ENCODE measurements around the gene CSAG1.
"Not testable (repeated sequence)": the region's sequence is repeated elsewhere in the genome, so short reads cannot be mapped to it uniquely, and the experiment has no call there.

Gene CSAG1

DNA sequence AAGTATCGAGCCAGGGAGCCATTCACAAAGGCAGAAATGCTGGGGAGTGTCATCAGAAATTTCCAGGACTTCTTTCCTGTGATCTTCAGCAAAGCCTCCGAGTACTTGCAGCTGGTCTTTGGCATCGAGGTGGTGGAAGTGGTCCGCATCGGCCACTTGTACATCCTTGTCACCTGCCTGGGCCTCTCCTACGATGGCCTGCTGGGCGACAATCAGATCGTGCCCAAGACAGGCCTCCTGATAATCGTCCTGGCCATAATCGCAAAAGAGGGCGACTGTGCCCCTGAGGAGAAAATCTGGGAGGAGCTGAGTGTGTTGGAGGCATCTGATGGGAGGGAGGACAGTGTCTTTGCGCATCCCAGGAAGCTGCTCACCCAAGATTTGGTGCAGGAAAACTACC, 3.0 kb upstream of the CSAG1 start:
- not testable (repeated sequence) for H3K9me3 ChIP-seq (ENCODE audit: control insufficient read depth in 1 of 2, low read length in 2 of 2); H3K36me3 ChIP-seq (ENCODE audit: control insufficient read depth in 1 of 2, insufficient read depth in 2 of 2, low read length in 2 of 2); H3K4me3 ChIP-seq (ENCODE audit: low read depth in 1 of 2, low read length in 2 of 2); H3K27me3 ChIP-seq (ENCODE audit: control insufficient read depth in 1 of 2, insufficient read depth in 2 of 2, low read length in 2 of 2); H3K9ac ChIP-seq (ENCODE audit: low read depth in 1 of 2, low read length in 2 of 2); H3K4me1 ChIP-seq (ENCODE audit: control insufficient read depth in 1 of 2, insufficient read depth in 2 of 2, low read length in 2 of 2); H3K27ac ChIP-seq (ENCODE audit: low read depth, low read length)

DNA sequence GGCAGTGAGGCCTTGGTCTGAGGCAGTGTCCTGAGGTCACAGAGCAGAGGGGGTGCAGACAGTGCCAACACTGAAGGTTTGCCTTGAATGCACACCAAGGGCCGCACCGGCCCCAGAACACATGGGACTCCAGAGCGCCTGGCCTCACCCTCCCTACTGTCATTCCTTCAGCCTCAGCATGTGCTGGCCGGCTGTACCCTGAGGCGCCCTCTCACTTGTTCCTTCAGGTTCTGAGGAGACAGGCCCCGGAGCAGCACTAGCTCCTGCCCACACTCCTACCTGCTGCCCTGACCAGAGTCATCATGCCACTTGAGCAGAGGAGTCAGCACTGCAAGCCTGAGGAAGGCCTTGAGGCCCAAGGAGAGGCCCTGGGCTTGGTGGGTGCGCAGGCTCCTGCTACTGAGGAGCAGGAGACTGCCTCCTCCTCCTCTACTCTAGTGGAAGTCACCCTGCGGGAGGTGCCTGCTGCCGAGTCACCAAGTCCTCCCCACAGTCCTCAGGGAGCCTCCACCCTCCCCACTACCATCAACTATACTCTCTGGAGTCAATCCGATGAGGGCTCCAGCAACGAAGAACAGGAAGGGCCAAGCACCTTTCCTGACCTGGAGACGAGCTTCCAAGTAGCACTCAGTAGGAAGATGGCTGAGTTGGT, 2.5 kb upstream of the CSAG1 start:
- H3K27ac ChIP-seq (ENCODE audit: low read depth, low read length), result no peak overlapping the region
- no peak overlapping the region for H3K4me3 ChIP-seq (ENCODE audit: low read depth in 1 of 2, low read length in 2 of 2)
- no peaks in the 10 kb centered on the region for H3K9me3 ChIP-seq (ENCODE audit: control insufficient read depth in 1 of 2, low read length in 2 of 2)
- no peaks in the 10 kb centered on the region for H3K4me1 ChIP-seq (ENCODE audit: control insufficient read depth in 1 of 2, insufficient read depth in 2 of 2, low read length in 2 of 2)
- H3K36me3 ChIP-seq (ENCODE audit: control insufficient read depth in 1 of 2, insufficient read depth in 2 of 2, low read length in 2 of 2), result no peaks in the 10 kb centered on the region
- no peak overlapping the region for H3K9ac ChIP-seq (ENCODE audit: low read depth in 1 of 2, low read length in 2 of 2)
- H3K27me3 ChIP-seq (ENCODE audit: control insufficient read depth in 1 of 2, insufficient read depth in 2 of 2, low read length in 2 of 2), result no peaks in the 10 kb centered on the region

DNA sequence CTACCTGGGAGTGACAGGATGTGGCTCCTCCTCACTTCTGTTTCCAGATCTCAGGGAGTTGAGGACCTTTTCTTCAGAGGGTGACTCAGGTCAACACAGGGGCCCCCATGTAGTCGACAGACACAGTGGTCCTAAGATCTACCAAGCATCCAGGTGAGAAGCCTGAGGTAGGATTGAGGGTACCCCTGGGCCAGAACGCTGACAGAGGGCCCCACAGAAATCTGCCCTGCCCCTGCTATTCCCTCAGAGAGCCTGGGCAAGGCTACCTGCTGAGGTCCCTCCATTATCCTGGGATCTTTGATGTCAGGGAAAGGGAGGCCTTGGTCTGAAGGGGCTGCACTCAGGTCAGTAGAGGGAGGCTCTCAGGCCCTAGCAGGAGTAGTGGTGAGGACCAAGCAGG, 1.6 kb upstream of the CSAG1 start:
- H3K4me3 ChIP-seq (ENCODE audit: low read depth in 1 of 2, low read length in 2 of 2), result no peak overlapping the region
- H3K36me3 ChIP-seq (ENCODE audit: control insufficient read depth in 1 of 2, insufficient read depth in 2 of 2, low read length in 2 of 2), result no peaks in the 10 kb centered on the region
- no peaks in the 10 kb centered on the region for H3K9me3 ChIP-seq (ENCODE audit: control insufficient read depth in 1 of 2, low read length in 2 of 2)
- H3K27me3 ChIP-seq (ENCODE audit: control insufficient read depth in 1 of 2, insufficient read depth in 2 of 2, low read length in 2 of 2), result no peaks in the 10 kb centered on the region
- H3K9ac ChIP-seq (ENCODE audit: low read depth in 1 of 2, low read length in 2 of 2), result no peak overlapping the region
- no peak overlapping the region for H3K27ac ChIP-seq (ENCODE audit: low read depth, low read length)
- no peaks in the 10 kb centered on the region for H3K4me1 ChIP-seq (ENCODE audit: control insufficient read depth in 1 of 2, insufficient read depth in 2 of 2, low read length in 2 of 2)

DNA sequence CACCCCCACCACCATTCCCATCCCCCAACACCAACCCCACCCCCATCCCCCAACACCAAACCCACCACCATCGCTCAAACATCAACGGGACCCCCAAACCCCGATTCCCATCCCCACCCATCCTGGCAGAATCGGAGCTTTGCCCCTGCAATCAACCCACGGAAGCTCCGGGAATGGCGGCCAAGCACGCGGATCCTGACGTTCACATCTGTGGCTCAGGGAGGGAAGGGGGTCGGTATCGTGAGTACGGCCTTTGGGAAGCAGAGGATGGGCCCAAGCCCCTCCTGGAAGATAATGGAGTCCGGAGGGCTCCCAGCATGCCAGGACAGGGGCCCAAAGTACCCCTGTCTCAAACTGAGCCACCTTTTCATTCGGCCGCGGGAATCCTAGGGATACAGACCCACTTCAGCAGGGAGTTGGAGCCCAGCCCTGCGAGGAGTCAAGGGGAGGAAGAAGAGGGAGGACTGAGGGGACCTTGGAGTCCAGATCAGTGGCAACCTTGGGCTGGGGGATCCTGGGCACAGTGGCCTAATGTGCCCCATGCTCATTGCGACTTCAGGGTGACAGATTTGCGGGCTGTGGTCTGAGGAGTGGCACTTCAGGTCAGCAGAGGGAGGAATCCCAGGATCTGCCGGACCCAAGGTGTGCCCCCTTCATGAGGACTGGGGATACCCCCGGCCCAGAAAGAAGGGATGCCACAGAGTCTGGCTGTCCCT, 780 bp upstream of the CSAG1 start:
- not testable (repeated sequence) for H3K4me3 ChIP-seq (ENCODE audit: low read depth in 1 of 2, low read length in 2 of 2); H3K36me3 ChIP-seq (ENCODE audit: control insufficient read depth in 1 of 2, insufficient read depth in 2 of 2, low read length in 2 of 2); H3K27me3 ChIP-seq (ENCODE audit: control insufficient read depth in 1 of 2, insufficient read depth in 2 of 2, low read length in 2 of 2); H3K27ac ChIP-seq (ENCODE audit: low read depth, low read length); H3K9me3 ChIP-seq (ENCODE audit: control insufficient read depth in 1 of 2, low read length in 2 of 2); H3K4me1 ChIP-seq (ENCODE audit: control insufficient read depth in 1 of 2, insufficient read depth in 2 of 2, low read length in 2 of 2); H3K9ac ChIP-seq (ENCODE audit: low read depth in 1 of 2, low read length in 2 of 2)

DNA sequence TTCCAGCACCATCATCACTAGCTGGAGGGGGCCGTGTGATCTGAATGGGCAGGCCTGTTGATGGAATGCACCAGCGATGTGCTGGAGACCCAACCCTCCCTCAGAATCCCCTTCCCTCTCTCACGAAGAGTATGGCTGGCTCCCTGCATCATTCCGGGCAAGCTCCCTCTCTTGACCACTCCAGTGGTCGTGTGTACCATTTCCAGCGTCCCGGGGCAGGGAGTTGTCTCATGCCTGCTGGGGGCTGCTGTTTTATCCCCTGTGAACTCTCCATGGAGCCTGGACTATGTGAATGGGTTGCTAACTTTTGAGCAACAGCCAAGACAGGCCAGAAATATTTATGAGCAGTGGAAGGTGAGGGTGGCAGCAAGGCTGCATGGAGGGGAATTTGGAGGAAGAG, 8.1 kb downstream of the CSAG1 start:
- Histone ChIP-seq H3K9ac (ENCODE audit: low read depth in 1 of 2, low read length in 2 of 2) (no peak overlapping the region), H3K4me1 (ENCODE audit: control insufficient read depth in 1 of 2, insufficient read depth in 2 of 2, low read length in 2 of 2) (no peaks in the 10 kb centered on the region), H3K27me3 (ENCODE audit: control insufficient read depth in 1 of 2, insufficient read depth in 2 of 2, low read length in 2 of 2) (no peaks in the 10 kb centered on the region), H3K9me3 (ENCODE audit: control insufficient read depth in 1 of 2, low read length in 2 of 2) (no peaks in the 10 kb centered on the region), H3K36me3 (ENCODE audit: control insufficient read depth in 1 of 2, insufficient read depth in 2 of 2, low read length in 2 of 2) (no peaks in the 10 kb centered on the region), H3K27ac (ENCODE audit: low read depth, low read length) (no peak overlapping the region), H3K4me3 (ENCODE audit: low read depth in 1 of 2, low read length in 2 of 2) (no peak overlapping the region)

DNA sequence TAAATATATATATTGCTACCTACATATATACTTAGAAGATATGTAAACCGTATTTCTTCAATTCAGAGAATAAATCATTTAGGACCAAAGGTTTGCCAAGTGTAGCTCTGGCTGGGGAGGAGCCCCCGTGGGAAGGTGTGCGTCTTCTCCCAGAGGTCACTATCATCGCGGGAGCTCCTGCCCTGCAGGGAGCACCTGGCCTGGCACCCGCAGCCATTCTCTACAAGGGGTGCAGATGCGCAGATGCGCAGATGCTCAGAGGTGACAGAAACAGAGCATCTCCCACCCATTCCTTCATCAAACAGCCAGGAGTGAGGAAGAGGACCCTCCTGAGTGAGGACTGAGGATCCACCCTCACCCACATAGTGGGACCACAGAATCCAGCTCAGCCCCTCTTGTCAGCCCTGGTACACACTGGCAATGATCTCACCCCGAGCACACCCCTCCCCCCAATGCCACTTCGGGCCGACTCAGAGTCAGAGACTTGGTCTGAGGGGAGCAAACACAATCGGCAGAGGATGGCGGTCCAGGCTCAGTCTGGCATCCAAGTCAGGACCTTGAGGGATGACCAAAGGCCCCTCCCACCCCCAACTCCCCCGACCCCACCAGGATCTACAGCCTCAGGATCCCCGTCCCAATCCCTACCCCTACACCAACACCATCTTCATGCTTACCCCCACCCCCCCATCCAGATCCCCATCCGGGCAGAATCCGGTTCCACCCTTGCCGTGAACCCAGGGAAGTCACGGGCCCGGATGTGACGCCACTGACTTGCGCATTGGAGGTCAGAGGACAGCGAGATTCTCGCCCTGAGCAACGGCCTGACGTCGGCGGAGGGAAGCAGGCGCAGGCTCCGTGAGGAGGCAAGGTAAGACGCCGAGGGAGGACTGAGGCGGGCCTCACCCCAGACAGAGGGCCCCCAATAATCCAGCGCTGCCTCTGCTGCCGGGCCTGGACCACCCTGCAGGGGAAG, 19.4 kb downstream of the CSAG1 start, which contains the start of gene MAGEA2B:
TSS of gene MAGEA2B (plus strand) at position 814 of the 973 bp plus-strand sequence. CDS start 2,479 bp downstream, outside the sequence.
- H3K27me3 ChIP-seq (ENCODE audit: control insufficient read depth in 1 of 2, insufficient read depth in 2 of 2, low read length in 2 of 2); H3K4me3 ChIP-seq (ENCODE audit: low read depth in 1 of 2, low read length in 2 of 2); H3K9ac ChIP-seq (ENCODE audit: low read depth in 1 of 2, low read length in 2 of 2); H3K27ac ChIP-seq (ENCODE audit: low read depth, low read length); H3K36me3 ChIP-seq (ENCODE audit: control insufficient read depth in 1 of 2, insufficient read depth in 2 of 2, low read length in 2 of 2); H3K9me3 ChIP-seq (ENCODE audit: control insufficient read depth in 1 of 2, low read length in 2 of 2); H3K4me1 ChIP-seq (ENCODE audit: control insufficient read depth in 1 of 2, insufficient read depth in 2 of 2, low read length in 2 of 2): not testable (repeated sequence)

DNA sequence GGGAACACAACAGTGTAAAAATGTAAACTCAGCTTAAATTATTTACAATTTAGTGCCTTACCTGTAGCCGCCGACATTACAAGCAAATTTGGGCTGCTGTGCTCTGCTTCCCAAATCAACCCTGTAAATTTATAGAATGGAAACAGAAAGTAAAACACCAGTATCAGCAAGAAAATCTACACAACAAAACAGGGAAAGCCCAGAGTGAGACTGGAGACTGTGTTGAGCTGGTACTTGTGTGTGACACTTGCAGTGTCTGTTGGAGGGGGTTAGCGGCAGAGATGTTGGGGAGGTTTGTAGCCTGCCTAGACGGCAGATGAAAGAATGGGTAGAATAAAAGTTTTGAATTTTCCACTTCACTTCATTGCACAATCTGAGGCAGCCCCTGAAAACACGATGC, 20.3 kb downstream of the CSAG1 start:
- not testable (repeated sequence) for H3K4me1 ChIP-seq (ENCODE audit: control insufficient read depth in 1 of 2, insufficient read depth in 2 of 2, low read length in 2 of 2); H3K4me3 ChIP-seq (ENCODE audit: low read depth in 1 of 2, low read length in 2 of 2); H3K36me3 ChIP-seq (ENCODE audit: control insufficient read depth in 1 of 2, insufficient read depth in 2 of 2, low read length in 2 of 2); H3K9ac ChIP-seq (ENCODE audit: low read depth in 1 of 2, low read length in 2 of 2); H3K27ac ChIP-seq (ENCODE audit: low read depth, low read length); H3K9me3 ChIP-seq (ENCODE audit: control insufficient read depth in 1 of 2, low read length in 2 of 2); H3K27me3 ChIP-seq (ENCODE audit: control insufficient read depth in 1 of 2, insufficient read depth in 2 of 2, low read length in 2 of 2)

DNA sequence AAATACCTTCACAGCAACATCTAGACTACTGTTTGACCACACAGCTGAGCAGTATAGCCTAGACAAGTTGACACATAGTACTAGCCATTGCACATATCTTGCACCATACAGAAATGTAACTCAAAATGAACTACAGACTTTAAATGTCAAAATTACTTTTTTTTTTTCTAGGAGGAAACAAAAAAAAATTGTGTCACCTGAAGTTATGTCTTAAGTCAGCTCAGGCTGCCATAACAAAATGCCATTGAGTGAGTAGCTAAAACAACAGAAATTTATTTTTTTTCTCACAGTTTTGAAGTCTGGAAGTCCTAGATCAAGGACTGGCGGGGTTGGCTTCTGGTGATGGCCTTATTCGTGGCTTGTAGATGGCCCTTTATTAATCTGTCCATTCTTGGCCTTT, 24.3 kb downstream of the CSAG1 start, which contains the start of gene CSAG2:
TSS of gene CSAG2 (minus strand) at position 101 of the 400 bp plus-strand sequence. CDS start 161 bp downstream, outside the sequence.
- H3K27me3 ChIP-seq (ENCODE audit: control insufficient read depth in 1 of 2, insufficient read depth in 2 of 2, low read length in 2 of 2); H3K36me3 ChIP-seq (ENCODE audit: control insufficient read depth in 1 of 2, insufficient read depth in 2 of 2, low read length in 2 of 2); H3K4me1 ChIP-seq (ENCODE audit: control insufficient read depth in 1 of 2, insufficient read depth in 2 of 2, low read length in 2 of 2); H3K9ac ChIP-seq (ENCODE audit: low read depth in 1 of 2, low read length in 2 of 2); H3K4me3 ChIP-seq (ENCODE audit: low read depth in 1 of 2, low read length in 2 of 2); H3K27ac ChIP-seq (ENCODE audit: low read depth, low read length); H3K9me3 ChIP-seq (ENCODE audit: control insufficient read depth in 1 of 2, low read length in 2 of 2): not testable (repeated sequence)

DNA sequence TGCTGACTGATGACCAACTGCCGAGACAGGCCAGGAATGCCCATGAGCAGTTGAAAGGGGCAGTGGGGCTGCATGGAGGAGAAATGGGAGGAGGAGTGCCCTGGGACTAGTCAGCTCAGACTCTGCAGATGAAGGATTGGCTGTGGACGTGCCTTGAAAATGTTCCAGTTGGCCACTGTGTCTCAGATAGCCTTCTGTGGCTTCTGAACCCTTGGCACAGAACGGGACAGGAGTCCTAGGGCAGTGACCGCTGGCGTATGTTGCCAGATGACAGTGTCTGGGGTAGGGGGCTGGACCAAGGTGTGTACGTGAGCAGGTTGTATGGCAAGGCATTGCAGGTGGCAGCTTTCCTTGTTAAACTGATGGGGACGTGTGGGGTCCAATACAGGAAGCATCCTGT, 27.0 kb downstream of the CSAG1 start:
- H3K9me3 ChIP-seq (ENCODE audit: control insufficient read depth in 1 of 2, low read length in 2 of 2); H3K27ac ChIP-seq (ENCODE audit: low read depth, low read length); H3K36me3 ChIP-seq (ENCODE audit: control insufficient read depth in 1 of 2, insufficient read depth in 2 of 2, low read length in 2 of 2); H3K9ac ChIP-seq (ENCODE audit: low read depth in 1 of 2, low read length in 2 of 2); H3K27me3 ChIP-seq (ENCODE audit: control insufficient read depth in 1 of 2, insufficient read depth in 2 of 2, low read length in 2 of 2); H3K4me1 ChIP-seq (ENCODE audit: control insufficient read depth in 1 of 2, insufficient read depth in 2 of 2, low read length in 2 of 2); H3K4me3 ChIP-seq (ENCODE audit: low read depth in 1 of 2, low read length in 2 of 2): not testable (repeated sequence)

DNA sequence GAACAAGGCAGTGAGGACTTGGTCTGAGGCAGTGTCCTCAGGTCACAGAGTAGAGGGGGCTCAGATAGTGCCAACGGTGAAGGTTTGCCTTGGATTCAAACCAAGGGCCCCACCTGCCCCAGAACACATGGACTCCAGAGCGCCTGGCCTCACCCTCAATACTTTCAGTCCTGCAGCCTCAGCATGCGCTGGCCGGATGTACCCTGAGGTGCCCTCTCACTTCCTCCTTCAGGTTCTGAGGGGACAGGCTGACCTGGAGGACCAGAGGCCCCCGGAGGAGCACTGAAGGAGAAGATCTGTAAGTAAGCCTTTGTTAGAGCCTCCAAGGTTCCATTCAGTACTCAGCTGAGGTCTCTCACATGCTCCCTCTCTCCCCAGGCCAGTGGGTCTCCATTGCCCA, 33.1 kb downstream of the CSAG1 start:
- H3K4me3 ChIP-seq (ENCODE audit: low read depth in 1 of 2, low read length in 2 of 2); H3K4me1 ChIP-seq (ENCODE audit: control insufficient read depth in 1 of 2, insufficient read depth in 2 of 2, low read length in 2 of 2); H3K27ac ChIP-seq (ENCODE audit: low read depth, low read length): not testable (repeated sequence)

More for the DNA sequence above, 33.1 kb downstream of the CSAG1 start:
- H3K9me3 ChIP-seq (ENCODE audit: control insufficient read depth in 1 of 2, low read length in 2 of 2); H3K9ac ChIP-seq (ENCODE audit: low read depth in 1 of 2, low read length in 2 of 2); H3K36me3 ChIP-seq (ENCODE audit: control insufficient read depth in 1 of 2, insufficient read depth in 2 of 2, low read length in 2 of 2); H3K27me3 ChIP-seq (ENCODE audit: control insufficient read depth in 1 of 2, insufficient read depth in 2 of 2, low read length in 2 of 2): not testable (repeated sequence)
